Neural crest cell (in vitro differentiated cells): ENCODE results near the gene C16orf87. TPM values are rescaled to one million over a fixed set of nuclear protein-coding genes. Genes with fewer than 3 reads are reported as not detected.
A peak's percentile ranks its signal among the peaks of the same experiment; 100 is the strongest.

Source experiments
- DNase-seq: peaks from one replicate; pipeline ENCODE4 v3.0.0; 2021; ENCODE audit warnings: low read depth, mixed read lengths, low spot score
- H3K27ac Mint-ChIP-seq: one replicate; pipeline ENCODE4 v1.8.0; 2021; ENCODE audit warnings: mild to moderate bottlenecking, mixed read lengths; ENCODE audit not compliant: unreplicated experiment
- H3K27me3 Mint-ChIP-seq: 2 replicates; pipeline ENCODE4 v1.8.0; 2021; ENCODE audit warnings: low read depth, mild to moderate bottlenecking, mixed read lengths
- H3K36me3 Mint-ChIP-seq: 2 replicates; pipeline ENCODE4 v1.8.0; 2021; ENCODE audit warnings: low read depth, mild to moderate bottlenecking, mixed read lengths
- H3K4me1 Mint-ChIP-seq: 2 replicates; pipeline ENCODE4 v1.8.0; 2021; ENCODE audit warnings: mixed read lengths
- H3K4me3 Mint-ChIP-seq: one replicate; pipeline ENCODE4 v1.8.0; 2021; ENCODE audit warnings: mild to moderate bottlenecking, mixed read lengths
- H3K9me3 Mint-ChIP-seq: 2 replicates; pipeline ENCODE4 v1.8.0; 2021; ENCODE audit warnings: mixed read lengths
- CTCF ChIP-seq: fragments of 200-600 bp; sonication (generic); conservative IDR thresholded peaks from 2 replicates; pipeline ENCODE4 v1.5.0; 2021; ENCODE audit warnings: antibody characterized with exemption, mild to moderate bottlenecking
- total RNA-seq: library from RNA; stranded (reverse); gene quantifications from 2 replicates; pipeline ENCODE4 v1.2.1, GENCODE V29; 2021

The C16orf87 gene
- total RNA-seq, 1 donor from 2014 or later: 19.2 TPM

- no peak for TF ChIP-seq CTCF
- no peaks in the 10 kb centered on the region for H3K36me3 Mint-ChIP-seq
- H3K4me1 Mint-ChIP-seq: peaks cover 25% of the 10 kb centered on the region
- no peaks in the 10 kb centered on the region for H3K9me3 Mint-ChIP-seq
- peaks cover 15% of the 10 kb centered on the region for H3K27me3 Mint-ChIP-seq
- H3K27ac Mint-ChIP-seq: no peak overlapping the region
- DNase-seq: no peak
- H3K4me3 Mint-ChIP-seq: peak overlapping the region; percentile 98
Observed at GRCh38 chr16:46828943-46829342, 2.0 kb downstream of the C16orf87 start.

GRCh38 chr16:46828292-46828691 is 2.7 kb downstream of the C16orf87 start:
- no peak for DNase-seq
- Mint-ChIP-seq H3K36me3 (peaks cover 3% of the 10 kb centered on the region), H3K9me3 (no peaks in the 10 kb centered on the region), H3K4me1 (peaks cover 25% of the 10 kb centered on the region), H3K27me3 (peaks cover 10% of the 10 kb centered on the region), H3K4me3 (peak overlapping the region; percentile 64), H3K27ac (no peak overlapping the region)
- TF ChIP-seq CTCF: no peak

- no peak for DNase-seq
- Mint-ChIP-seq H3K27ac (no peak overlapping the region), H3K27me3 (peaks cover 2% of the 10 kb centered on the region), H3K36me3 (peaks cover 3% of the 10 kb centered on the region), H3K4me3 (peak overlapping the region; percentile 69), H3K9me3 (no peaks in the 10 kb centered on the region), H3K4me1 (peaks cover 25% of the 10 kb centered on the region)
- TF ChIP-seq CTCF: no peak
Observed at GRCh38 chr16:46826631-46827030, 4.3 kb downstream of the C16orf87 start.

- Mint-ChIP-seq H3K27ac (no peak overlapping the region), H3K4me3 (no peak overlapping the region), H3K4me1 (peaks cover 7% of the 10 kb centered on the region), H3K27me3 (no peaks in the 10 kb centered on the region), H3K9me3 (no peaks in the 10 kb centered on the region), H3K36me3 (peaks cover 3% of the 10 kb centered on the region)
- TF ChIP-seq CTCF: no peak
- no peak for DNase-seq
Observed at GRCh38 chr16:46822270-46822669, 8.7 kb downstream of the C16orf87 start.

GRCh38 chr16:46817961-46818360 is 13.0 kb downstream of the C16orf87 start:
- Mint-ChIP-seq H3K9me3 (no peaks in the 10 kb centered on the region), H3K4me3 (no peak overlapping the region), H3K4me1 (no peaks in the 10 kb centered on the region), H3K27me3 (no peaks in the 10 kb centered on the region), H3K36me3 (peaks cover 10% of the 10 kb centered on the region), H3K27ac (no peak overlapping the region)
- DNase-seq: no peak
- TF ChIP-seq CTCF: no peak

- Mint-ChIP-seq H3K27ac (no peak overlapping the region), H3K9me3 (no peaks in the 10 kb centered on the region), H3K4me1 (no peaks in the 10 kb centered on the region), H3K4me3 (no peak overlapping the region), H3K36me3 (peaks cover 10% of the 10 kb centered on the region), H3K27me3 (no peaks in the 10 kb centered on the region)
- TF ChIP-seq CTCF: no peak
- no peak for DNase-seq
Observed at GRCh38 chr16:46814790-46815189, 16.2 kb downstream of the C16orf87 start.
